Tibial artery (tissue), 4 donors: Measurements from ENCODE around the gene DCP2.

Experiments
- DNase-seq, 2 donors: peaks; one replicate each; pipeline ENCODE4 v3.0.0-alpha.2; 2019
- H3K27ac ChIP-seq, 2 donors: fragments of 200-600 bp; sonication (generic) in 1 of 2; 1 replicate in 1 of 2; 2 replicates in 1 of 2; pipeline ENCODE4 v1.5.1; 2018 to 2019; ENCODE audit warnings: mild to moderate bottlenecking in 1 of 2
- H3K27me3 ChIP-seq, 2 donors: fragments of 200-600 bp; sonication (generic) in 1 of 2; one replicate each; pipeline versions ENCODE4 v1.5.1 to v1.6.0; 2016 to 2019
- H3K36me3 ChIP-seq, 3 donors: fragments of 200-600 bp; sonication (generic) in 2 of 3; one replicate each; pipeline ENCODE4 v1.5.1; 2016 to 2019; ENCODE audit warnings: mild to moderate bottlenecking in 2 of 3
- H3K4me1 ChIP-seq, 4 donors: fragments of 200-600 bp; sonication (generic) in 2 of 4; 1 replicate in 3 of 4; 2 replicates in 1 of 4; pipeline ENCODE4 v1.5.1; 2016 to 2019
- H3K4me3 ChIP-seq, 2 donors: fragments of 200-600 bp; sonication (generic) in 1 of 2; 1 replicate in 1 of 2; 2 replicates in 1 of 2; pipeline ENCODE4 v1.5.1; 2018 to 2019; ENCODE audit warnings: mild to moderate bottlenecking in 2 of 2
- H3K9me3 ChIP-seq, 3 donors: fragments of 200-600 bp; sonication (generic) in 1 of 3; one replicate each; pipeline ENCODE4 v1.5.1; 2016 to 2019
- intact Hi-C: fragments of 100-400 bp; cut with DNase I; formaldehyde crosslinking; loops from one replicate; pipeline ENCODE4 v1.15.0; 2023; ENCODE audit warnings: low total_unique reads
- TF ChIP-seq, protein P1 (sequence below), 2 experiments: fragments of 200-600 bp in 1 of 2; fragments of 450-650 bp in 1 of 2; IDR thresholded peaks; one replicate each; pipeline ENCODE4 v1.5.1; 2017 to 2019; ENCODE audit warnings: antibody characterized with exemption in 2 of 2, mild to moderate bottlenecking in 1 of 2, moderate library complexity in 1 of 2

The DCP2 gene

DNA sequence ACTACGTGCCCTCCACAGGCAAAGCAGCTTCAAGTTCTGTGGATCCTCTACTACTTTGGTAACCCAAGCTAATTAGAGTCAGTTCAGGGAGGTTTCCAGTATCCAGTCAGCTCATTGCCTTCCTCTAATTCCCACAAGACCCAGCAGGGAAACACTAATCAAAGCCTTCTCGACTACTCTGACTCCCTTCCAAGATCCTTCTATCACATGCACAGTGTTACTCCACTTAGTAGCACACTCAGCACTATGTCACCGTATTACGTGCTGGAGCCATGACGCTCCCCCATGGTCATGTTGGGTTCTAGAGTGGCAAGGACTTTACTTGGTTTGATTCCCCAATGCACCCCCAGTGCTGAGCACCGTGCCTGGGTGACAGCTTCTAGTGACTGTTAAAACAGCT, 53.0 kb downstream of the DCP2 start:
- Histone ChIP-seq H3K4me3 (no peak overlapping the region), H3K27me3 (no peaks in the 10 kb centered on the region), H3K27ac (no peak overlapping the region), H3K4me1 (no peaks in the 10 kb centered on the region), H3K9me3 (no peaks in the 10 kb centered on the region), H3K36me3 (peaks cover 0 to 45% (median 30%) of the 10 kb centered on the region in 3 donors)
- intact Hi-C loops: no loop called here
- TF ChIP-seq, protein P1, sequence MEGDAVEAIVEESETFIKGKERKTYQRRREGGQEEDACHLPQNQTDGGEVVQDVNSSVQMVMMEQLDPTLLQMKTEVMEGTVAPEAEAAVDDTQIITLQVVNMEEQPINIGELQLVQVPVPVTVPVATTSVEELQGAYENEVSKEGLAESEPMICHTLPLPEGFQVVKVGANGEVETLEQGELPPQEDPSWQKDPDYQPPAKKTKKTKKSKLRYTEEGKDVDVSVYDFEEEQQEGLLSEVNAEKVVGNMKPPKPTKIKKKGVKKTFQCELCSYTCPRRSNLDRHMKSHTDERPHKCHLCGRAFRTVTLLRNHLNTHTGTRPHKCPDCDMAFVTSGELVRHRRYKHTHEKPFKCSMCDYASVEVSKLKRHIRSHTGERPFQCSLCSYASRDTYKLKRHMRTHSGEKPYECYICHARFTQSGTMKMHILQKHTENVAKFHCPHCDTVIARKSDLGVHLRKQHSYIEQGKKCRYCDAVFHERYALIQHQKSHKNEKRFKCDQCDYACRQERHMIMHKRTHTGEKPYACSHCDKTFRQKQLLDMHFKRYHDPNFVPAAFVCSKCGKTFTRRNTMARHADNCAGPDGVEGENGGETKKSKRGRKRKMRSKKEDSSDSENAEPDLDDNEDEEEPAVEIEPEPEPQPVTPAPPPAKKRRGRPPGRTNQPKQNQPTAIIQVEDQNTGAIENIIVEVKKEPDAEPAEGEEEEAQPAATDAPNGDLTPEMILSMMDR (IDR thresholded peaks at IDR 0.05): no peak
- DNase-seq: no peak

DNA sequence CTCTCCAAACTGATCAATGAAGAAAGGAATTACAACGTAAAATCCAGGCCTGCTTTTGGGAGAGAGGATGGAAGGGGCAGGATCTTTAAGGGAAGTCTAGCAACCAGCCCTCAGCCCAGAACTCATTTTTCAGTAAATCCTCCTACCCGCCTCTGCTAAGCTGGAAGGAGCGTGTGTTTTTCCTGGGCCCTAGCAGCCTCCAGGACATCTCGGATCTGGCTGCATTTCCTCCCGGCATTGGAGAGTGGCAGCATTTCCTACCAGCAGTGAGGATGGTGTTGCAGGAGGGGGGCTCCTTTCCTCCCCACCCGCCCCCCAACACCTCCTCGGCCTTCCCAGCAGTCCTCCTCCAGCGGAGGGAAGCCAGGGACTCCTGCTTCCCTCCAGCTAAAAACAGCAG, 54.5 kb downstream of the DCP2 start:
- TF ChIP-seq, protein P1 (IDR thresholded peaks at IDR 0.05): no peak
- no peak for DNase-seq
- intact Hi-C loops: no loop called here
- no peaks in the 10 kb centered on the region for H3K4me1 ChIP-seq
- H3K4me3 ChIP-seq: no peak overlapping the region
- no peak overlapping the region for H3K27ac ChIP-seq
- H3K36me3 ChIP-seq: peaks cover 0 to 35% (median 27%) of the 10 kb centered on the region in 3 donors
- no peaks in the 10 kb centered on the region for H3K9me3 ChIP-seq
- H3K27me3 ChIP-seq: no peaks in the 10 kb centered on the region

DNA sequence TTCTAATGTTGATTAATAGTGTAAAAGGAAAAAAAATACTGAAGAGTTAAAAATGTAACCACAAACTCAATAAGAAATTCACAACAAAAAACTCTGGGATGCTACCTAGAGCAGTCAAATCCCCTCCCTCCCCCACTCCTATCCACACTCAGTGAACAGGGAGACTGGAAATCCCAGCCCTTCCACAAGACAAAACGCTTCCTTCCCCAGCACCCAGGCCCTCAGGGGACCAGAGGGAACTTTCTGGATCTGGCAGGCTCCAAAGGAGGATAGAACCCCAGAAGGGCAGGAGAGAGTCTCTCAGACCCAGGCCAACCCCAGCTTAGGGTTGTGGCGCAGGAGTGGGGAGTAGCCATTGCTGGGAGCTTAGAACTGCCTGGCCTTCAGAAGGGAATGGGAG, 55.0 kb downstream of the DCP2 start:
- Histone ChIP-seq H3K9me3 (no peaks in the 10 kb centered on the region), H3K36me3 (peaks cover 0 to 31% (median 22%) of the 10 kb centered on the region in 3 donors), H3K4me1 (no peaks in the 10 kb centered on the region), H3K4me3 (no peak overlapping the region), H3K27me3 (no peaks in the 10 kb centered on the region), H3K27ac (no peak overlapping the region)
- TF ChIP-seq, protein P1 (IDR thresholded peaks at IDR 0.05): no peak
- no peak for DNase-seq
- intact Hi-C loops: no loop called here

DNA sequence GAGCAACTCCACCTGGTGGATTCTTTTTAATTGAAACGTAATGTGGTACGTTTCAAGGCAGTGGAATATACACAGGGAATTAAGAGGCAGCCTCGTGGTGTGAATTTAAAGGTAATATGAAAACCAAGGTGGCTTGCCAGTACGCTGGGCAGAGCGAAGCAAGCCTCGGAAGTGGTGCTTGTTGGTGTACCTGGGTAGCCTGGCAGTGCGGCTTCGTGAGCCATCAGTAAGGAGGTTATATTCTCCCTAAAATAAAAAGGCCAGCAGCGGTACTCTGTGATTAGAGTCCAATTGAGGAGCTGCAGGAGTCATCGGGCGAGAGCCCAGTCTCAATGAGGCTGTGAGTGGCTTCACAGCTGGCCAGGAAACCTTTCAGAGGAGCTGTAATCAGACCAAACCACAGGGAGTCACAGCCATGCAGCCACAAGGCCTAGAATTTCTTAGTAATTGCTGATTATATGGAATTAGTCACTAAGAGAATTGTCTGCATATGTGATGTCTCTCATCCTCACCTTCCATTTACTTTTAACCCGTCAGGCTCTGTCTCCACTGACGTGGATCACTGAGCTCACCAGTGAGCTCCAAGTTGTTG, 57.7 kb downstream of the DCP2 start:
- peaks cover 0 to 5% (median 0%) of the 10 kb centered on the region in 3 donors for H3K36me3 ChIP-seq
- no peak for DNase-seq
- no peaks in the 10 kb centered on the region for H3K4me1 ChIP-seq
- H3K4me3 ChIP-seq: no peak overlapping the region
- H3K27me3 ChIP-seq: no peaks in the 10 kb centered on the region
- H3K9me3 ChIP-seq: no peaks in the 10 kb centered on the region
- intact Hi-C loops: no loop called here
- H3K27ac ChIP-seq: no peak overlapping the region
- TF ChIP-seq, protein P1 (IDR thresholded peaks at IDR 0.05): no peak

DNA sequence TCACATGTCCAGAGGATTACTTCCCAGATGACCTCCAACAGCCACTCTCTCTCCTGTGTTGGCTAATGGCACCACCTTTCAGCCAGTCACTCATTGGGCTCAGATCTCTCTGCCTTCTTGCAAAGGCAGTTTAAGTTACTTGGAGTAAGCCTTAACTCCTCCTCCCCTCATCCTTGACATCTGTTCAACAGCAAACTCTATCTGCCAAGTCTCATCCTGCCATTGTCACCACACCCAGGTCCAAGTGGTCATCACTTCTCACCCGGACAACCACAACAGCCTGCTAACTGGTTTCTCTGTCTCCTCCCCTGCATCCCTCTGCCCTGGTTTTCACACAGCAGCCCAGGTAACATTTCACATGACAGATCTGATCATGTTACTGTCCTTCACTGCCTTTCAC, 58.5 kb downstream of the DCP2 start:
- Histone ChIP-seq H3K36me3 (no peaks in the 10 kb centered on the region), H3K27me3 (no peaks in the 10 kb centered on the region), H3K9me3 (no peaks in the 10 kb centered on the region), H3K4me3 (no peak overlapping the region), H3K27ac (no peak overlapping the region), H3K4me1 (no peaks in the 10 kb centered on the region)
- intact Hi-C loops: no loop called here
- TF ChIP-seq, protein P1 (IDR thresholded peaks at IDR 0.05): no peak
- no peak for DNase-seq

DNA sequence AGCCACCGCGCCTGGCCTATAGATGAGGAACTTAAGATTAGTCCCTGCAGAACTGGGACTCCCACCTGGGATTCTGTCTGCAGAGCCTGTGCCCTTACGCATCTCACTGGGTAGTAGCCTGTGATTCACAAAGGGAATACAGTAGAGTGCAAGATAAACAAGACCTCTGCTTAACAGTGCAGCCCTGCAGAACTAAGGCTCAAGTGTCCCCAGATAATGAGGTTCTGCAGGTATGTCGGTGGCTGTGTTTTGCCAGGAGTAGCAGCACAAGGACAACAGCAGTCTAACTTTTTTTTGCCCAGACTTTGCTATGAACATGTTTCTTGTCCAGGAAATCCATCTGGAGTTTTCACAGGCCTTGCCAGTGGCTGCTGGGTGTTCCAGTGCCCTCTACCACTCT, 59.7 kb downstream of the DCP2 start:
- intact Hi-C loops: no loop called here
- Histone ChIP-seq H3K9me3 (no peaks in the 10 kb centered on the region), H3K36me3 (no peaks in the 10 kb centered on the region), H3K27ac (no peak overlapping the region), H3K4me3 (no peak overlapping the region), H3K4me1 (no peaks in the 10 kb centered on the region), H3K27me3 (no peaks in the 10 kb centered on the region)
- TF ChIP-seq, protein P1 (IDR thresholded peaks at IDR 0.05): no peak
- no peak for DNase-seq
